ENCODE data around the gene ATP2B1. TPM values are rescaled to one million over a fixed set of nuclear protein-coding genes. Genes with fewer than 3 reads are reported as not detected.

ATP2B1 gene
- total RNA-seq, 2 experiments from 2014 or later, result 25.3 to 26.5 TPM

GRCh38 chr12:89709995-89710872 lies 1.6 kb upstream of the ATP2B1 start:
- Mint-ChIP-seq H3K36me3 (ENCODE audit: low read depth) (no peaks in the 10 kb centered on the region), H3K4me1 (ENCODE audit: low read depth) (peaks cover 24% of the 10 kb centered on the region), H3K27ac (peak overlapping the region; percentile 89), H3K9me3 (ENCODE audit: insufficient read depth) (peaks cover 6% of the 10 kb centered on the region), H3K27me3 (ENCODE audit: low read depth) (peaks cover 3% of the 10 kb centered on the region), H3K4me3 (peak overlapping the region; percentile 83)
- DNase-seq, result peak; percentile 50
- ChIA-PET CTCF (interaction anchor here (1.1 to 2.2 kb wide), 3 partner anchors 167 to 693 kb away, joined by 3 to 12 read pairs (median 5); no protein-coding TSS in a partner anchor), POLR2A (interaction anchor here (0.7 to 2.0 kb wide), 8 partner anchors 8 to 240 kb away, joined by 3 to 13 read pairs (median 4); no protein-coding TSS in a partner anchor)
- ATAC-seq, result no peak

DNA sequence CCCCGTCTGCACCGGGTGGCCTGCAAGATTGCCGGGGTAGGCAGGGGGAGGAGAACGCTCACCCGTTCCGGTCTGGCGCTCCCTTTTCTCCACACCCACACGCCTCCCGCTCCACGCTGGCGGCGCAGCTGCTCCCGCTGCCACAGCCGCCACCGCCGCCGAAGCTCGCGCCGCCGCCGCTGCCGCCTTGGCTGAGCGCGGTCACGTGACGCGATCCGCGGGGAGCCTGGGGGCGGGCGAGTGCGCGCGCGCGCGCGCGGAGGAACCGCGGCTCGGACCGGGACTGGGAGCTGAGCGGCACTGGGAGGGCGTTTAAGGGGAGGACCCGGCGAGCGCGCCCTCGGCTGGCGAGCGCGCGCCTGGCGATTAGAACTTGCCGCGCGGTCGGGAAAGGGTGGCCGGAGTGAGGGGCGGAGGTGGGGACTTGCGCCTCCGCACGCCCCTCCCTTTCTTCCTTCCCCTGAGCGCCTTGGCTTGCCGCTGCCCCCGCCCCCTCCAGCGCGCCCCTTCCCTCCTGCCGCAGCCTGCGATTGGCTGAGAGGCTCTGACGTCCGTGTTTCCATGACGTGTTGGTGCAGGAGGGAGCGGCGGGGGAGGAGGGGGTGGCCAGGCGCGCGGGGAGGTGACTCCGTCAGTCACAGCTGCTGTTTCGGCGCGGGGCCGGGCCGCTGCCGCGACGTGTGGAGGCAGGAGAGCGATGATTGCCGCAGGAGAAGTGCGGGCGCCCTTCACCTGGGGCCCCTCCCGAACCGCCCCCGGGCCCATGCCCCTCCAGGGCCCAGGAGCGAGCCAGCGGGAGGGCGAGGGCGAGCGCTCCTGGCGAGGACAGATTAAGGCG lies 738 bp upstream of the ATP2B1 start:
- ATAC-seq (peak; percentile 79), DNase-seq (peak; percentile 99)
- Mint-ChIP-seq H3K4me1 (ENCODE audit: low read depth) (peaks cover 26% of the 10 kb centered on the region), H3K27ac (peak overlapping the region; percentile 89), H3K9me3 (ENCODE audit: insufficient read depth) (no peaks in the 10 kb centered on the region), H3K4me3 (peak overlapping the region; percentile 83), H3K36me3 (ENCODE audit: low read depth) (no peaks in the 10 kb centered on the region), H3K27me3 (ENCODE audit: low read depth) (peaks cover 3% of the 10 kb centered on the region)
- ChIA-PET CTCF (interaction anchor here (1.1 to 2.2 kb wide), 6 partner anchors 112 to 692 kb away, joined by 3 to 12 read pairs (median 4); no protein-coding TSS in a partner anchor), POLR2A (interaction anchor here (0.6 to 2.0 kb wide), 21 partner anchors 9 to 465 kb away, joined by 3 to 17 read pairs (median 4); partner anchors contain the start of genes DUSP6 and GALNT4)

GRCh38 chr12:89707703-89708564 lies 704 bp downstream of the ATP2B1 start:
- ChIA-PET CTCF (interaction anchor here (0.8 to 1.6 kb wide), 3 partner anchors 111 to 238 kb away, joined by 3 to 7 read pairs (median 3); no protein-coding TSS in a partner anchor), POLR2A (interaction anchor here (0.6 to 1.9 kb wide), 8 partner anchors 26 to 173 kb away, joined by 3 to 17 read pairs (median 4); no protein-coding TSS in a partner anchor)
- no peaks in the 10 kb centered on the region for H3K36me3 Mint-ChIP-seq (ENCODE audit: low read depth)
- H3K4me1 Mint-ChIP-seq (ENCODE audit: low read depth), result peaks cover 29% of the 10 kb centered on the region
- H3K4me3 Mint-ChIP-seq, result peak overlapping the region; percentile 93
- H3K27me3 Mint-ChIP-seq (ENCODE audit: low read depth), result peaks cover 3% of the 10 kb centered on the region
- ATAC-seq, result peak; percentile 1
- no peaks in the 10 kb centered on the region for H3K9me3 Mint-ChIP-seq (ENCODE audit: insufficient read depth)
- H3K27ac Mint-ChIP-seq, result peak overlapping the region; percentile 92
- DNase-seq, result peak; percentile 58

- ChIA-PET POLR2A (interaction anchor here (0.7 to 0.8 kb wide), 2 partner anchors 157 to 291 kb away, joined by 3 read pairs; no protein-coding TSS in a partner anchor), CTCF (interaction anchor here (0.9 to 1.5 kb wide), 2 partner anchors 243 to 394 kb away, joined by 3 to 4 read pairs; no protein-coding TSS in a partner anchor)
- H3K27ac Mint-ChIP-seq, result peak overlapping the region; percentile 92
- H3K36me3 Mint-ChIP-seq (ENCODE audit: low read depth), result no peaks in the 10 kb centered on the region
- peaks cover 29% of the 10 kb centered on the region for H3K4me1 Mint-ChIP-seq (ENCODE audit: low read depth)
- ATAC-seq (no peak), DNase-seq (no peak)
- H3K27me3 Mint-ChIP-seq (ENCODE audit: low read depth), result peaks cover 3% of the 10 kb centered on the region
- no peaks in the 10 kb centered on the region for H3K9me3 Mint-ChIP-seq (ENCODE audit: insufficient read depth)
- H3K4me3 Mint-ChIP-seq, result peak overlapping the region; percentile 93
Measured at GRCh38 chr12:89706986-89707702, 1.5 kb downstream of the ATP2B1 start.

- POLR2A ChIA-PET, result interaction anchor here (0.7 to 0.8 kb wide), 2 partner anchors 157 to 291 kb away, joined by 3 read pairs; no protein-coding TSS in a partner anchor
Measured at GRCh38 chr12:89706551-89706950, 2.1 kb downstream of the ATP2B1 start.

DNA sequence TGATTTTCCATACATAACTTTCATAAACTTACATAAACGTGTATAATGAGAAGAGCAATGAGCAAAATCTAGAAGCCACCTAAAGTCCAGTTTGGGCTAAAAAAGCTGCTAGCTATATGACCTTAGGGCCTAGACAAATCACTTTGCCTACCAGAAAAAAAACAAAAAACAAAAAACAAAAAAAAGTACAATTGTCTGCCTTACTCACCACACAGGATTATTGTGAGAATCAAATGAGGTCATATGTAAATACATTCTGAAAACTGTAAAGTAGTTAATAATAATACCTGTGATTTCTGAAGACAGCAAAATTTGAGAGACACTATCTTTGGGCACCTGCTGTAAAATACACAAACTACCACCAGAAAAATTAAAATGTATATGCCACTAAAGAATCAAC lies 4.2 kb downstream of the ATP2B1 start:
- Mint-ChIP-seq H3K27ac (no peak overlapping the region), H3K9me3 (ENCODE audit: insufficient read depth) (no peaks in the 10 kb centered on the region), H3K36me3 (ENCODE audit: low read depth) (no peaks in the 10 kb centered on the region), H3K27me3 (ENCODE audit: low read depth) (no peaks in the 10 kb centered on the region), H3K4me3 (no peak overlapping the region), H3K4me1 (ENCODE audit: low read depth) (peaks cover 21% of the 10 kb centered on the region)
- CTCF ChIA-PET, result interaction anchor here (0.9 kb wide), 1 partner anchor 181 kb away, joined by 3 read pairs; no protein-coding TSS in a partner anchor
- ATAC-seq, result no peak
- no peak for DNase-seq
- POLR2A ChIA-PET, result no interaction called here

More at GRCh38 chr12:89706551-89706950, 2.1 kb downstream of the ATP2B1 start:
- H3K36me3 Mint-ChIP-seq (ENCODE audit: low read depth), result no peaks in the 10 kb centered on the region
- no peak overlapping the region for H3K27ac Mint-ChIP-seq
- peaks cover 29% of the 10 kb centered on the region for H3K4me1 Mint-ChIP-seq (ENCODE audit: low read depth)
- no peak for DNase-seq
- peak overlapping the region; percentile 93 for H3K4me3 Mint-ChIP-seq
- no peaks in the 10 kb centered on the region for H3K9me3 Mint-ChIP-seq (ENCODE audit: insufficient read depth)
- CTCF ChIA-PET, result interaction anchor here (0.9 to 1.5 kb wide), 3 partner anchors 244 to 689 kb away, joined by 3 to 5 read pairs (median 4); no protein-coding TSS in a partner anchor
- peaks cover 3% of the 10 kb centered on the region for H3K27me3 Mint-ChIP-seq (ENCODE audit: low read depth)
- ATAC-seq, result no peak

GRCh38 chr12:89703768-89704167 lies 4.9 kb downstream of the ATP2B1 start:
- Mint-ChIP-seq H3K27me3 (ENCODE audit: low read depth) (no peaks in the 10 kb centered on the region), H3K4me3 (no peak overlapping the region), H3K4me1 (ENCODE audit: low read depth) (peaks cover 21% of the 10 kb centered on the region), H3K36me3 (ENCODE audit: low read depth) (no peaks in the 10 kb centered on the region), H3K9me3 (ENCODE audit: insufficient read depth) (no peaks in the 10 kb centered on the region), H3K27ac (no peak overlapping the region)
- ChIA-PET POLR2A (no interaction called here), CTCF (no interaction called here)
- no peak for ATAC-seq
- DNase-seq, result no peak

DNA sequence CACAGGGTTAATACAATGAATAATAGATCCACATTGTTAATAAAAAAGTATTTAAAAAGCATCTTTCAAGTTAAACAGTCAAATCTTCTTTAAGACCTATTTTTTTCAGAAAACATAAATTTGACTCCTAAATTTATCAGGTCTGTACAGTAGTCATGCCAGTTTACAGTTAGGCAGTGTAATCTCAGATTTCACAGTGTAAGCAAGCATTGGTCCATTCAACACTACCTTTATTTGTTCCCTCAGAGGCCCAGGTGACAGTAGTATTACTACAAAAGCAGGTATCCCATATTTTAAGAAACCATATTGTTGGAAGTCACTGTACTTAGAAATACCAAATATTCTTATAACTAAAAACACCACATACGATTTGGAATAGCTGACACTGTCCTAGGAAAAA lies 6.1 kb downstream of the ATP2B1 start:
- no peak for ATAC-seq
- POLR2A ChIA-PET, result interaction anchor here (0.6 kb wide), 1 partner anchor 177 kb away, joined by 3 read pairs; no protein-coding TSS in a partner anchor
- CTCF ChIA-PET, result interaction anchor here (0.8 to 1.9 kb wide), 2 partner anchors 8 to 159 kb away, joined by 3 to 9 read pairs; no protein-coding TSS in a partner anchor
- no peak overlapping the region for H3K4me3 Mint-ChIP-seq
- H3K4me1 Mint-ChIP-seq (ENCODE audit: low read depth), result peaks cover 21% of the 10 kb centered on the region
- no peaks in the 10 kb centered on the region for H3K9me3 Mint-ChIP-seq (ENCODE audit: insufficient read depth)
- no peaks in the 10 kb centered on the region for H3K27me3 Mint-ChIP-seq (ENCODE audit: low read depth)
- H3K27ac Mint-ChIP-seq, result no peak overlapping the region
- no peak for DNase-seq
- no peaks in the 10 kb centered on the region for H3K36me3 Mint-ChIP-seq (ENCODE audit: low read depth)

DNA sequence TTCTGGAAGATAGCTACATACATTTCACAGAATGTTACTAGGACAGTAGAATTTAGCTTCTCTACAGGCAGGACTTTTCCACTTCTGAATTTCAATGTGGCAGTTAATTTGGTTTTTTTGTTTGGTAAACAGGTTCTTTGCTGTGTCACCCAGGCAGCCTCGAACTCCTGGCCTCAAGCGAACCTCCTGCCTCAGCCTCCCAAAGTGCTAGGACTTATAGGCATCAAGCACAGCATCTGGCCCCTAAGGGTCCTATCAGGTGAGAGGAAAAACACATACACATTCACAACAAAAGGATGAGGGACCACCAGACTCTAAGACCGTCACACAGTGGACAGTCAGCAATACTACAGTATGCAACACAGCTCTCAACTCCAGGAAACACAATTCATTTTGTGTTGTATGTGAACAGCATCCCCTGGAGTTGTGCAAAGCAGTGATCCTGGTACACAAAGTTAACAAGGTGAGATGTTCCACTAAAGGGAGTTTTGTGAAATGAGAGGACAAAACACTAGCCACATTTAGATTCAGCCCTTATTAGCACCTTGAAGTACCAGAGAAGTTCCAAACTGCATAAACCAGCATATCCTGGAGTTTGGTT lies 6.9 kb downstream of the ATP2B1 start:
- H3K36me3 Mint-ChIP-seq (ENCODE audit: low read depth), result no peaks in the 10 kb centered on the region
- ChIA-PET CTCF (interaction anchor here (1.6 to 1.9 kb wide), 2 partner anchors 14 to 158 kb away, joined by 5 to 9 read pairs; no protein-coding TSS in a partner anchor), POLR2A (interaction anchor here (0.5 to 0.6 kb wide), 2 partner anchors 178 to 601 kb away, joined by 3 to 5 read pairs; no protein-coding TSS in a partner anchor)
- H3K4me3 Mint-ChIP-seq, result no peak overlapping the region
- H3K27me3 Mint-ChIP-seq (ENCODE audit: low read depth), result no peaks in the 10 kb centered on the region
- peaks cover 15% of the 10 kb centered on the region for H3K4me1 Mint-ChIP-seq (ENCODE audit: low read depth)
- DNase-seq (no peak), ATAC-seq (no peak)
- no peak overlapping the region for H3K27ac Mint-ChIP-seq
- H3K9me3 Mint-ChIP-seq (ENCODE audit: insufficient read depth), result no peaks in the 10 kb centered on the region

All from activated CD8-positive, alpha-beta T cell treated with anti-CD3 and anti-CD28 coated beads, Interleukin-2, amount 10 ng/mL, durations not matched to agents 7 days and 5 days (primary cell).